Neural progenitor cell (in vitro differentiated cells): Measurements from ENCODE around the gene CHD2.

Source experiments
- CTCF ChIP-seq: fragments of 200-600 bp; sonication (generic); IDR thresholded peaks from 2 replicates; pipeline ENCODE4 v1.5.1; 2017; ENCODE audit warnings: antibody characterized with exemption, mild to moderate bottlenecking
- EZH2 ChIP-seq: fragments of 200-600 bp; sonication (generic); IDR thresholded peaks from 2 replicates; pipeline ENCODE4 v1.6.1; 2017; ENCODE audit warnings: antibody characterized with exemption, mild to moderate bottlenecking, moderate library complexity
- EZH2phosphoT487 ChIP-seq: fragments of 200-600 bp; sonication (generic); IDR thresholded peaks from 2 replicates; pipeline ENCODE4 v1.6.1; 2017; ENCODE audit warnings: antibody characterized with exemption

DNA sequence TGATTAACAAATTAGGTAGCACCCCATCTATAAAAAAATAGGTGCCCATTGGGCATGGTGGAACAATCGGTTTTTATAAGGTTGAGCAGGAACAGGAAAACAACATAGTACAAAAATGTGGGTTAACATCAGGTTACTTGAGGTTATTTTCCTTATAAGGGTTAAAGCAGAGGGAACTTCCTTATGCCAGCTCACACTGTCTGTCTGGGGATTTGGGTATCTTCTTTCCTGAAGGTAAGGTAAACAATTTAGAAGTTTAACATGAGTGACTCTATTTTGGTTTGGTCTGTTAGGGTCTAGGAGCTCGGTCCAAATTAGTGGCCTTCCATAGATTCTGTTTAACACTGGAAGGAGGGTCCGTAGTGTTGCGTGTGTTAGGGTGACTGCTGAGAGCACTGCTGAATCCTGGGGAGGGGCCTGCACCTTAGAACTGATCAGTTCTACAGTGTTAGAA is 14.7 kb downstream of the CHD2 start:
- no peak for TF ChIP-seq EZH2phosphoT487
- no peak for TF ChIP-seq CTCF
- no peak for TF ChIP-seq EZH2
